Measurements from ENCODE around the gene ITGB5. TPM values are rescaled to one million over a fixed set of nuclear protein-coding genes. Genes with fewer than 3 reads are reported as not detected.

The ITGB5 gene
- total RNA-seq, 1 experiment from 2014 or later, result 339 TPM

DNA sequence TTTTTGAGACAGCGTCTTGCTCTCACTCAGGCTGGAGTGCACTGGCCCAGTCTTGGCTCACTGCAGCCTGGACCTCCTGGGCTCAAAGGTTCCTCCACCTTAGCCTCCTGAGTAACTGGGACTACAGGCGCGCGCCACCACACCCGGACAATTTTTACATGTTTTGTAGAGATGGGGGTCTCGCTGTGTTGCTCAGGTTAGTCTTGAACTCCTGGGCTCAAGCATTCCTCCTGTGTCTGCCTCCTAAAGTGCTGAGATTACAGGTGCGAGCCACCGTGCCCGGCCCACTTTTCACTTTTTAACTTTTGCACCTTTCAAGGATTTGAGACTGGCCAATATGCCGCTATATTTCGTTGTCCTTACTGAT, 750 bp upstream of the ITGB5 start (continued):
- no peak for TF ChIP-seq GRHL2 (CRISPR knock-in tag; IDR thresholded peaks at IDR 0.05; ENCODE audit: insufficient replicate concordance, severe bottlenecking)
- TF ChIP-seq, protein P1, sequence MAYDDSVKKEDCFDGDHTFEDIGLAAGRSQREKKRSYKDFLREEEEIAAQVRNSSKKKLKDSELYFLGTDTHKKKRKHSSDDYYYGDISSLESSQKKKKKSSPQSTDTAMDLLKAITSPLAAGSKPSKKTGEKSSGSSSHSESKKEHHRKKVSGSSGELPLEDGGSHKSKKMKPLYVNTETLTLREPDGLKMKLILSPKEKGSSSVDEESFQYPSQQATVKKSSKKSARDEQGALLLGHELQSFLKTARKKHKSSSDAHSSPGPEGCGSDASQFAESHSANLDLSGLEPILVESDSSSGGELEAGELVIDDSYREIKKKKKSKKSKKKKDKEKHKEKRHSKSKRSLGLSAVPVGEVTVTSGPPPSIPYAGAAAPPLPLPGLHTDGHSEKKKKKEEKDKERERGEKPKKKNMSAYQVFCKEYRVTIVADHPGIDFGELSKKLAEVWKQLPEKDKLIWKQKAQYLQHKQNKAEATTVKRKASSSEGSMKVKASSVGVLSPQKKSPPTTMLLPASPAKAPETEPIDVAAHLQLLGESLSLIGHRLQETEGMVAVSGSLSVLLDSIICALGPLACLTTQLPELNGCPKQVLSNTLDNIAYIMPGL (CRISPR knock-in tag; IDR thresholded peaks at IDR 0.05), result no peak
- TF ChIP-seq FOXK1 (CRISPR knock-in tag; IDR thresholded peaks at IDR 0.05), result no peak
- TF ChIP-seq, protein P2, sequence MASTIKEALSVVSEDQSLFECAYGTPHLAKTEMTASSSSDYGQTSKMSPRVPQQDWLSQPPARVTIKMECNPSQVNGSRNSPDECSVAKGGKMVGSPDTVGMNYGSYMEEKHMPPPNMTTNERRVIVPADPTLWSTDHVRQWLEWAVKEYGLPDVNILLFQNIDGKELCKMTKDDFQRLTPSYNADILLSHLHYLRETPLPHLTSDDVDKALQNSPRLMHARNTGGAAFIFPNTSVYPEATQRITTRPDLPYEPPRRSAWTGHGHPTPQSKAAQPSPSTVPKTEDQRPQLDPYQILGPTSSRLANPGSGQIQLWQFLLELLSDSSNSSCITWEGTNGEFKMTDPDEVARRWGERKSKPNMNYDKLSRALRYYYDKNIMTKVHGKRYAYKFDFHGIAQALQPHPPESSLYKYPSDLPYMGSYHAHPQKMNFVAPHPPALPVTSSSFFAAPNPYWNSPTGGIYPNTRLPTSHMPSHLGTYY (CRISPR knock-in tag; IDR thresholded peaks at IDR 0.05), result no peak
- TF ChIP-seq EMX1 (CRISPR knock-in tag; IDR thresholded peaks at IDR 0.05), result no peak

DNA sequence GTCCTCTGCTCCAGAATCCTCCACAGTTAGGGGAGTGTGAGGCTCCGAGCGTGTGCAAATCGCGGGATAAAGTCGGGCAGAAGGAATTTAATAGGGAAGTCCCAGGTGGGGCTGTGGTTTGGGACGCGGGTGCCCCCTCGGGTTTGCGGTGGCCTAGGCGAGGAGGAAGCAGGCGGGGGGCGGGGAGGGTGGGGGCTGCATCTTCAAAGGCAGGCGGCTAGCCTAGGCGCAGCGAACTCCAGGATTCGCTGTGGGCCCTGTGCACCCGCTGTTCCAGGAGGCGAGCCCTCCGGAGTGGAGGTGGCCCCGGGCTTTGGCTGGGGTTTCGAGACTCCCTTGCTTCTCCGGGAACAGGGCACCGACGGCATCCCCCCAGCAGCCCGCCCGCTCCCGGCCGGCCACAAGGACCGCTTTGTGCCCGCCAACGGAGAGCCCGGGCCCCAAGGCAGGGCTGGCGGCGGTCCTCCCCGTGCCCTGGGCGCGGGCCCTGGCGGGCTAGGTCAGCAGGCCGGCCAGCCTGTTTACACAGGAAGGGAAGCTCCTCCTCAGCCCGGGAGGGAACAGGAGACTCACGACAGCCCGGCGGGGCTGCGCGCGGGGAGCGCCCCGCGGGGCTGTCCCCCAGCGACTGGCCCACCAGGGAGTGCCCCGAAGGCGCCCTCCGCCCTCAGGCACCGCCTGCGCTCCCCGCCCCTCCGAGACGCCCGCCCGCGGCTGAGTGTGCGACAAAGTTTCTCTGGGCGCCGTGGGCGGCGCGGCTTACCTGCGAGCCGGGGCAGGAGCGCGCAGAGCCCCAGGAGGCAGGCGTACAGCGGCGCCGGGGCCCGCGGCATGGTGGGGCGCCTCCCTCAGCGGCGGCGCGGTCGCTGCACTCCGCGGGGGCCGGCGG, 753 bp downstream of the ITGB5 start:
- Mint-ChIP-seq H3K36me3 (peaks cover 12% of the 10 kb centered on the region; the same call in 1 of the 2 replicates), H3K27me3 (ENCODE audit: low read depth) (no peaks in the 10 kb centered on the region), H3K9me3 (no peaks in the 10 kb centered on the region), H3K4me3 (peak overlapping the region; percentile 88), H3K27ac (peak overlapping the region; percentile 93), H3K4me1 (peaks cover 78% of the 10 kb centered on the region)
- POLR2A ChIA-PET, result no interaction called here
- ATAC-seq (peak; percentile 4), DNase-seq (ENCODE audit: low spot score) (peak; percentile 54)
- CTCF ChIA-PET, result interaction anchor here (1.0 to 1.8 kb wide), 3 partner anchors 15 to 59 kb away, joined by 3 to 8 read pairs (median 4); no protein-coding TSS in a partner anchor
- TF ChIP-seq, protein P3, sequence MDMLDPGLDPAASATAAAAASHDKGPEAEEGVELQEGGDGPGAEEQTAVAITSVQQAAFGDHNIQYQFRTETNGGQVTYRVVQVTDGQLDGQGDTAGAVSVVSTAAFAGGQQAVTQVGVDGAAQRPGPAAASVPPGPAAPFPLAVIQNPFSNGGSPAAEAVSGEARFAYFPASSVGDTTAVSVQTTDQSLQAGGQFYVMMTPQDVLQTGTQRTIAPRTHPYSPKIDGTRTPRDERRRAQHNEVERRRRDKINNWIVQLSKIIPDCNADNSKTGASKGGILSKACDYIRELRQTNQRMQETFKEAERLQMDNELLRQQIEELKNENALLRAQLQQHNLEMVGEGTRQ (CRISPR knock-in tag; IDR thresholded peaks at IDR 0.05), result no peak
- no peak for TF ChIP-seq SOX15 (CRISPR knock-in tag; IDR thresholded peaks at IDR 0.05)
- 0 out of 2 replicates have a peak, but pooled peaks have one; percentile 6 for TF ChIP-seq SP1 (CRISPR knock-in tag; conservative IDR thresholded peaks at IDR 0.05)
- TF ChIP-seq NFE2L1 (CRISPR knock-in tag; IDR thresholded peaks at IDR 0.05), result no peak
- no peak for TF ChIP-seq NR3C1 (CRISPR knock-in tag; conservative IDR thresholded peaks at IDR 0.05; ENCODE audit: low read depth)
- 0 out of 2 replicates have a peak, but pooled peaks have one; percentile 51 for TF ChIP-seq FOXK1 (CRISPR knock-in tag; IDR thresholded peaks at IDR 0.05)
- TF ChIP-seq PRDM15 (CRISPR knock-in tag; IDR thresholded peaks at IDR 0.05), result no peak
- no peak for TF ChIP-seq SMAD4 (CRISPR knock-in tag; IDR thresholded peaks at IDR 0.05)
- no peak for TF ChIP-seq MYBL2 (CRISPR knock-in tag; IDR thresholded peaks at IDR 0.05)
- TF ChIP-seq ZNF219 (CRISPR knock-in tag; IDR thresholded peaks at IDR 0.05; ENCODE audit: borderline replicate concordance), result no peak
- TF ChIP-seq, protein P4, sequence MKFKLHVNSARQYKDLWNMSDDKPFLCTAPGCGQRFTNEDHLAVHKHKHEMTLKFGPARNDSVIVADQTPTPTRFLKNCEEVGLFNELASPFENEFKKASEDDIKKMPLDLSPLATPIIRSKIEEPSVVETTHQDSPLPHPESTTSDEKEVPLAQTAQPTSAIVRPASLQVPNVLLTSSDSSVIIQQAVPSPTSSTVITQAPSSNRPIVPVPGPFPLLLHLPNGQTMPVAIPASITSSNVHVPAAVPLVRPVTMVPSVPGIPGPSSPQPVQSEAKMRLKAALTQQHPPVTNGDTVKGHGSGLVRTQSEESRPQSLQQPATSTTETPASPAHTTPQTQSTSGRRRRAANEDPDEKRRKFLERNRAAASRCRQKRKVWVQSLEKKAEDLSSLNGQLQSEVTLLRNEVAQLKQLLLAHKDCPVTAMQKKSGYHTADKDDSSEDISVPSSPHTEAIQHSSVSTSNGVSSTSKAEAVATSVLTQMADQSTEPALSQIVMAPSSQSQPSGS (CRISPR knock-in tag; IDR thresholded peaks at IDR 0.05; ENCODE audit: borderline replicate concordance, low read depth), result no peak
- no peak for TF ChIP-seq ZNF121 (CRISPR knock-in tag; IDR thresholded peaks at IDR 0.05)
- TF ChIP-seq ESRRA (CRISPR knock-in tag; IDR thresholded peaks at IDR 0.05; ENCODE audit: borderline replicate concordance), result peak; percentile 76; the same call in 1 of the 2 replicates
- no peak for TF ChIP-seq NFYB (CRISPR knock-in tag; conservative IDR thresholded peaks at IDR 0.05; ENCODE audit: low read depth)
- peak; percentile 48; the same call in 1 of the 2 replicates for TF ChIP-seq ETV6 (CRISPR knock-in tag; IDR thresholded peaks at IDR 0.05)
- TF ChIP-seq ZNF423 (CRISPR knock-in tag; IDR thresholded peaks at IDR 0.05), result peak; percentile 71; the same call in 1 of the 2 replicates
- TF ChIP-seq ZNF281 (CRISPR knock-in tag; IDR thresholded peaks at IDR 0.05), result 0 out of 2 replicates have a peak, but pooled peaks have one; percentile 15
- no peak for TF ChIP-seq ZNF232 (CRISPR knock-in tag; IDR thresholded peaks at IDR 0.05)

Measured in WTC11 (cell line).